Measurements from ENCODE around the gene TIPIN. TPM values are rescaled to one million over a fixed set of nuclear protein-coding genes. Genes with fewer than 3 reads are reported as not detected.

Gene TIPIN
- total and polyA plus RNA-seq, 2 of the 8 experiments (the other 6 are each of a cell fraction or from before 2014, with no cell fraction given) = 8.5 to 24.7 TPM

DNA sequence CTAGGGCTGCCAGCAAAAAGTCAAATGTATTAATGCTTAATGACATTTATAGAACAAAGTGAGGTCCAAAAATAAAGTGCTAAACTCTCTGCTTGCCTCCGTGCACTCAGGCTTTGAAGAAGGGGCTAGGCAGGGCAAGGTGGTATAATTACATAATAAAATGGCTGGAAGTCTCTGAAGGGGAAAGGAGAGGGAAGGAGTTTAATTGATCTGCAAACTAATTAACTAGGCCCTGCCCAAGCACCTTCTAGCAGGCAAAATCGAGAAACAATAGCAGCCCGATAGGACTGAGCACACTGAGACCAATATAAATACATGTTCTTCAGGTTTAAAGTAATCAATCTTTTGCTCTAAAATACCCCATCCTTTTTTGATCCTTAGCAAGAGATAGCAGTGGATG is 50.1 kb downstream of the TIPIN start:
- H3K23ac ChIP-seq (ENCODE audit: insufficient read length) = no peak overlapping the region
- 84% methylated on average over 3 of the region's 3 CpGs; no CpG with 5 or more reads in 1 of the 2 experiments for WGBS, 2 experiments (ENCODE audit: extremely low coverage in 1 of 2, insufficient coverage in 1 of 2, insufficient read length in 1 of 2, insufficient replicate concordance in 2 of 2, low coverage in 1 of 2, low lambda C conversion rate in 2 of 2, missing lambda C conversion rate in 1 of 2)
- no peak overlapping the region for H2BK15ac ChIP-seq (ENCODE audit: low read length)
- no peak overlapping the region for H2BK12ac ChIP-seq (ENCODE audit: low read depth, low read length)
- no peak overlapping the region for H4K5ac ChIP-seq (ENCODE audit: insufficient read length, low read depth, low read length)
- no peak overlapping the region for H3K27ac ChIP-seq (ENCODE audit: low read depth, low read length)
- no peaks in the 10 kb centered on the region for H3K23me2 ChIP-seq (ENCODE audit: low read depth, low read length)
- no peak overlapping the region for H3K18ac ChIP-seq (ENCODE audit: extremely low read depth, low read length)
- no peak overlapping the region for H2BK5ac ChIP-seq (ENCODE audit: low read depth, low read length)
- H3K4ac ChIP-seq (replicated peaks; ENCODE audit: insufficient read length, low read depth, low read length) = no peak overlapping the region
- CTCF ChIA-PET (ENCODE audit: partially characterized antibody) = interaction anchor here (0.6 kb wide), 1 partner anchor 50 kb away, joined by 3 read pairs; no protein-coding TSS in a partner anchor
- H4K8ac ChIP-seq (ENCODE audit: extremely low read depth, insufficient read depth, low read length) = no peak overlapping the region
- TF ChIP-seq GABPA (IDR thresholded peaks at IDR 0.05; ENCODE audit: borderline replicate concordance, insufficient read depth, low read length) = no peak
- TF ChIP-seq, protein P1, sequence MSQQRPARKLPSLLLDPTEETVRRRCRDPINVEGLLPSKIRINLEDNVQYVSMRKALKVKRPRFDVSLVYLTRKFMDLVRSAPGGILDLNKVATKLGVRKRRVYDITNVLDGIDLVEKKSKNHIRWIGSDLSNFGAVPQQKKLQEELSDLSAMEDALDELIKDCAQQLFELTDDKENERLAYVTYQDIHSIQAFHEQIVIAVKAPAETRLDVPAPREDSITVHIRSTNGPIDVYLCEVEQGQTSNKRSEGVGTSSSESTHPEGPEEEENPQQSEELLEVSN (IDR thresholded peaks at IDR 0.05) = no peak
- TF ChIP-seq SUZ12 (IDR thresholded peaks at IDR 0.05; ENCODE audit: low read length) = no peak
- TF ChIP-seq JUN (IDR thresholded peaks at IDR 0.05; ENCODE audit: low read depth, low read length) = no peak
- TF ChIP-seq RFX5 (IDR thresholded peaks at IDR 0.05; ENCODE audit: borderline replicate concordance, low read depth, low read length) = no peak
- TF ChIP-seq NANOG (IDR thresholded peaks at IDR 0.05; ENCODE audit: insufficient read depth, low read depth, low read length, poor library complexity, severe bottlenecking) = no peak
- no peak for TF ChIP-seq ASH2L (IDR thresholded peaks at IDR 0.05; ENCODE audit: low read length)
- TF ChIP-seq TEAD4 (IDR thresholded peaks at IDR 0.05; ENCODE audit: low read depth, low read length) = no peak
- peaks cover 0 to 13% (median 5%) of the 10 kb centered on the region in 4 experiments; a peak in 4 of 8 replicates for H3K36me3 ChIP-seq (ENCODE audit: control insufficient read depth in 2 of 4, insufficient read depth in 4 of 4, low read length in 3 of 4)
- H3K4me3 ChIP-seq (ENCODE audit: extremely low read depth in 1 of 4, insufficient read depth in 2 of 4, low read depth in 3 of 4, low read length in 4 of 4) = no peak overlapping the region
- peaks cover 0 to 2% of the 10 kb centered on the region in 2 experiments for H4K20me1 ChIP-seq (replicated peaks in 1 of 2; ENCODE audit: control insufficient read depth in 1 of 2, insufficient read depth in 2 of 2, low read length in 2 of 2)
- no peak overlapping the region for H2AK5ac ChIP-seq (ENCODE audit: low read depth, low read length)
- no peaks in the 10 kb centered on the region for H3K79me1 ChIP-seq (ENCODE audit: low read depth, low read length)
- no peak overlapping the region for H2AFZ ChIP-seq (ENCODE audit: low read length)
- peaks cover 0 to 2% (median 0%) of the 10 kb centered on the region in 4 experiments; a peak in 1 of 7 replicates for H3K4me1 ChIP-seq (replicated peaks in 1 of 4; ENCODE audit: control insufficient read depth in 3 of 4, insufficient read depth in 4 of 4, low read length in 3 of 4)
- H3K9me3 ChIP-seq (ENCODE audit: insufficient read depth in 2 of 2, low read depth in 1 of 2, low read length in 1 of 2) = no peaks in the 10 kb centered on the region
- POLR2A ChIA-PET (ENCODE audit: partially characterized antibody) = no interaction called here
- no peak overlapping the region for H3K14ac ChIP-seq (ENCODE audit: insufficient read length)
- no peak overlapping the region for H3K9ac ChIP-seq (replicated peaks in 1 of 4; ENCODE audit: extremely low read depth in 1 of 4, low read depth in 3 of 4, low read length in 3 of 4)
- FAIRE-seq = no peak
- no peak overlapping the region for H4K91ac ChIP-seq (replicated peaks; ENCODE audit: insufficient read length, low read length)
- no peaks in the 10 kb centered on the region for H3K79me2 ChIP-seq (ENCODE audit: control insufficient read depth in 1 of 2, insufficient read depth in 2 of 2, low read length in 2 of 2)
- H3K4me2 ChIP-seq (ENCODE audit: insufficient read depth in 1 of 2, low read depth in 2 of 2, low read length in 2 of 2) = no peak overlapping the region
- H2BK20ac ChIP-seq (ENCODE audit: low read length) = no peak overlapping the region
- DNase-seq (ENCODE audit: low read depth in 1 of 2, low spot score in 2 of 2) = no peak
- no peak overlapping the region for H2BK120ac ChIP-seq (replicated peaks; ENCODE audit: low read depth, low read length)
- H3K56ac ChIP-seq (replicated peaks; ENCODE audit: insufficient read length, low read depth, low read length) = no peak overlapping the region
- H3K27me3 ChIP-seq (replicated peaks in 1 of 4; ENCODE audit: control insufficient read depth in 3 of 4, extremely low read depth in 1 of 4, insufficient read depth in 3 of 4, low read length in 3 of 4) = no peaks in the 10 kb centered on the region
